ENCODE measurements around the gene MAGEA6.
"Not testable (repeated sequence)": the region's sequence is repeated elsewhere in the genome, so short reads cannot be mapped to it uniquely, and the experiment has no call there.

DNA sequence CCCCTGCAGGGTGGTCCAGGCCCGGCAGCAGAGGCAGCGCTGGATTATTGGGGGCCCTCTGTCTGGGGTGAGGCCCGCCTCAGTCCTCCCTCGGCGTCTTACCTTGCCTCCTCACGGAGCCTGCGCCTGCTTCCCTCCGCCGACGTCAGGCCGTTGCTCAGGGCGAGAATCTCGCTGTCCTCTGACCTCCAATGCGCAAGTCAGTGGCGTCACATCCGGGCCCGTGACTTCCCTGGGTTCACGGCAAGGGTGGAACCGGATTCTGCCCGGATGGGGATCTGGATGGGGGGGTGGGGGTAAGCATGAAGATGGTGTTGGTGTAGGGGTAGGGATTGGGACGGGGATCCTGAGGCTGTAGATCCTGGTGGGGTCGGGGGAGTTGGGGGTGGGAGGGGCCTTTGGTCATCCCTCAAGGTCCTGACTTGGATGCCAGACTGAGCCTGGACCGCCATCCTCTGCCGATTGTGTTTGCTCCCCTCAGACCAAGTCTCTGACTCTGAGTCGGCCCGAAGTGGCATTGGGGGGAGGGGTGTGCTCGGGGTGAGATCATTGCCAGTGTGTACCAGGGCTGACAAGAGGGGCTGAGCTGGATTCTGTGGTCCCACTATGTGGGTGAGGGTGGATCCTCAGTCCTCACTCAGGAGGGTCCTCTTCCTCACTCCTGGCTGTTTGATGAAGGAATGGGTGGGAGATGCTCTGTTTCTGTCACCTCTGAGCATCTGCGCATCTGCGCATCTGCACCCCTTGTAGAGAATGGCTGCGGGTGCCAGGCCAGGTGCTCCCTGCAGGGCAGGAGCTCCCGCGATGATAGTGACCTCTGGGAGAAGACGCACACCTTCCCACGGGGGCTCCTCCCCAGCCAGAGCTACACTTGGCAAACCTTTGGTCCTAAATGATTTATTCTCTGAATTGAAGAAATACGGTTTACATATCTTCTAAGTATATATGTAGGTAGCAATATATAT lies 15.5 kb downstream of the MAGEA6 start, which contains the start of gene MAGEA2:
- TF ChIP-seq HDAC2 (IDR thresholded peaks at IDR 0.05); SRF (CRISPR knock-in tag; IDR thresholded peaks at IDR 0.05); ZNF232 (CRISPR knock-in tag; IDR thresholded peaks at IDR 0.05); NFIC (IDR thresholded peaks at IDR 0.05); PTRF (tag; IDR thresholded peaks at IDR 0.05); EP300 (IDR thresholded peaks at IDR 0.05; ENCODE audit: low read length); SMAD1 (IDR thresholded peaks at IDR 0.05; ENCODE audit: low read depth, low read length, partially characterized antibody); ESRRB (CRISPR knock-in tag; IDR thresholded peaks at IDR 0.05; ENCODE audit: borderline replicate concordance): not testable (repeated sequence)
- TF ChIP-seq, protein P1, sequence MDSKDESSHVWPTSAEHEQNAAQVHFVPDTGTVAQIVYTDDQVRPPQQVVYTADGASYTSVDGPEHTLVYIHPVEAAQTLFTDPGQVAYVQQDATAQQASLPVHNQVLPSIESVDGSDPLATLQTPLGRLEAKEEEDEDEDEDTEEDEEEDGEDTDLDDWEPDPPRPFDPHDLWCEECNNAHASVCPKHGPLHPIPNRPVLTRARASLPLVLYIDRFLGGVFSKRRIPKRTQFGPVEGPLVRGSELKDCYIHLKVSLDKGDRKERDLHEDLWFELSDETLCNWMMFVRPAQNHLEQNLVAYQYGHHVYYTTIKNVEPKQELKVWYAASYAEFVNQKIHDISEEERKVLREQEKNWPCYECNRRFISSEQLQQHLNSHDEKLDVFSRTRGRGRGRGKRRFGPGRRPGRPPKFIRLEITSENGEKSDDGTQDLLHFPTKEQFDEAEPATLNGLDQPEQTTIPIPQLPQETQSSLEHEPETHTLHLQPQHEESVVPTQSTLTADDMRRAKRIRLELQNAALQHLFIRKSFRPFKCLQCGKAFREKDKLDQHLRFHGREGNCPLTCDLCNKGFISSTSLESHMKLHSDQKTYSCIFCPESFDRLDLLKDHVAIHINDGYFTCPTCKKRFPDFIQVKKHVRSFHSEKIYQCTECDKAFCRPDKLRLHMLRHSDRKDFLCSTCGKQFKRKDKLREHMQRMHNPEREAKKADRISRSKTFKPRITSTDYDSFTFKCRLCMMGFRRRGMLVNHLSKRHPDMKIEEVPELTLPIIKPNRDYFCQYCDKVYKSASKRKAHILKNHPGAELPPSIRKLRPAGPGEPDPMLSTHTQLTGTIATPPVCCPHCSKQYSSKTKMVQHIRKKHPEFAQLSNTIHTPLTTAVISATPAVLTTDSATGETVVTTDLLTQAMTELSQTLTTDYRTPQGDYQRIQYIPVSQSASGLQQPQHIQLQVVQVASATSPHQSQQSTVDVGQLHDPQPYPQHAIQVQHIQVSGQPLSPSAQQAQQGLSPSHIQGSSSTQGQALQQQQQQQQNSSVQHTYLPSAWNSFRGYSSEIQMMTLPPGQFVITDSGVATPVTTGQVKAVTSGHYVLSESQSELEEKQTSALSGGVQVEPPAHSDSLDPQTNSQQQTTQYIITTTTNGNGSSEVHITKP (IDR thresholded peaks at IDR 0.05; ENCODE audit: partially characterized antibody): not testable (repeated sequence)
- TF ChIP-seq, protein P2, sequence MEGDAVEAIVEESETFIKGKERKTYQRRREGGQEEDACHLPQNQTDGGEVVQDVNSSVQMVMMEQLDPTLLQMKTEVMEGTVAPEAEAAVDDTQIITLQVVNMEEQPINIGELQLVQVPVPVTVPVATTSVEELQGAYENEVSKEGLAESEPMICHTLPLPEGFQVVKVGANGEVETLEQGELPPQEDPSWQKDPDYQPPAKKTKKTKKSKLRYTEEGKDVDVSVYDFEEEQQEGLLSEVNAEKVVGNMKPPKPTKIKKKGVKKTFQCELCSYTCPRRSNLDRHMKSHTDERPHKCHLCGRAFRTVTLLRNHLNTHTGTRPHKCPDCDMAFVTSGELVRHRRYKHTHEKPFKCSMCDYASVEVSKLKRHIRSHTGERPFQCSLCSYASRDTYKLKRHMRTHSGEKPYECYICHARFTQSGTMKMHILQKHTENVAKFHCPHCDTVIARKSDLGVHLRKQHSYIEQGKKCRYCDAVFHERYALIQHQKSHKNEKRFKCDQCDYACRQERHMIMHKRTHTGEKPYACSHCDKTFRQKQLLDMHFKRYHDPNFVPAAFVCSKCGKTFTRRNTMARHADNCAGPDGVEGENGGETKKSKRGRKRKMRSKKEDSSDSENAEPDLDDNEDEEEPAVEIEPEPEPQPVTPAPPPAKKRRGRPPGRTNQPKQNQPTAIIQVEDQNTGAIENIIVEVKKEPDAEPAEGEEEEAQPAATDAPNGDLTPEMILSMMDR (IDR thresholded peaks at IDR 0.05 in 2 of 3, conservative IDR thresholded peaks at IDR 0.05 in 1 of 3; ENCODE audit: insufficient read depth in 2 of 3, low read depth in 1 of 3, low read length in 3 of 3): not testable (repeated sequence)
- TF ChIP-seq, protein P3, sequence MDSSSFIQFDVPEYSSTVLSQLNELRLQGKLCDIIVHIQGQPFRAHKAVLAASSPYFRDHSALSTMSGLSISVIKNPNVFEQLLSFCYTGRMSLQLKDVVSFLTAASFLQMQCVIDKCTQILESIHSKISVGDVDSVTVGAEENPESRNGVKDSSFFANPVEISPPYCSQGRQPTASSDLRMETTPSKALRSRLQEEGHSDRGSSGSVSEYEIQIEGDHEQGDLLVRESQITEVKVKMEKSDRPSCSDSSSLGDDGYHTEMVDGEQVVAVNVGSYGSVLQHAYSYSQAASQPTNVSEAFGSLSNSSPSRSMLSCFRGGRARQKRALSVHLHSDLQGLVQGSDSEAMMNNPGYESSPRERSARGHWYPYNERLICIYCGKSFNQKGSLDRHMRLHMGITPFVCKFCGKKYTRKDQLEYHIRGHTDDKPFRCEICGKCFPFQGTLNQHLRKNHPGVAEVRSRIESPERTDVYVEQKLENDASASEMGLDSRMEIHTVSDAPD (CRISPR knock-in tag; IDR thresholded peaks at IDR 0.05): not testable (repeated sequence)
- TF ChIP-seq, protein P4, sequence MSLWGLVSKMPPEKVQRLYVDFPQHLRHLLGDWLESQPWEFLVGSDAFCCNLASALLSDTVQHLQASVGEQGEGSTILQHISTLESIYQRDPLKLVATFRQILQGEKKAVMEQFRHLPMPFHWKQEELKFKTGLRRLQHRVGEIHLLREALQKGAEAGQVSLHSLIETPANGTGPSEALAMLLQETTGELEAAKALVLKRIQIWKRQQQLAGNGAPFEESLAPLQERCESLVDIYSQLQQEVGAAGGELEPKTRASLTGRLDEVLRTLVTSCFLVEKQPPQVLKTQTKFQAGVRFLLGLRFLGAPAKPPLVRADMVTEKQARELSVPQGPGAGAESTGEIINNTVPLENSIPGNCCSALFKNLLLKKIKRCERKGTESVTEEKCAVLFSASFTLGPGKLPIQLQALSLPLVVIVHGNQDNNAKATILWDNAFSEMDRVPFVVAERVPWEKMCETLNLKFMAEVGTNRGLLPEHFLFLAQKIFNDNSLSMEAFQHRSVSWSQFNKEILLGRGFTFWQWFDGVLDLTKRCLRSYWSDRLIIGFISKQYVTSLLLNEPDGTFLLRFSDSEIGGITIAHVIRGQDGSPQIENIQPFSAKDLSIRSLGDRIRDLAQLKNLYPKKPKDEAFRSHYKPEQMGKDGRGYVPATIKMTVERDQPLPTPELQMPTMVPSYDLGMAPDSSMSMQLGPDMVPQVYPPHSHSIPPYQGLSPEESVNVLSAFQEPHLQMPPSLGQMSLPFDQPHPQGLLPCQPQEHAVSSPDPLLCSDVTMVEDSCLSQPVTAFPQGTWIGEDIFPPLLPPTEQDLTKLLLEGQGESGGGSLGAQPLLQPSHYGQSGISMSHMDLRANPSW (CRISPR knock-in tag; IDR thresholded peaks at IDR 0.05): not testable (repeated sequence)
- TF ChIP-seq, protein P5, sequence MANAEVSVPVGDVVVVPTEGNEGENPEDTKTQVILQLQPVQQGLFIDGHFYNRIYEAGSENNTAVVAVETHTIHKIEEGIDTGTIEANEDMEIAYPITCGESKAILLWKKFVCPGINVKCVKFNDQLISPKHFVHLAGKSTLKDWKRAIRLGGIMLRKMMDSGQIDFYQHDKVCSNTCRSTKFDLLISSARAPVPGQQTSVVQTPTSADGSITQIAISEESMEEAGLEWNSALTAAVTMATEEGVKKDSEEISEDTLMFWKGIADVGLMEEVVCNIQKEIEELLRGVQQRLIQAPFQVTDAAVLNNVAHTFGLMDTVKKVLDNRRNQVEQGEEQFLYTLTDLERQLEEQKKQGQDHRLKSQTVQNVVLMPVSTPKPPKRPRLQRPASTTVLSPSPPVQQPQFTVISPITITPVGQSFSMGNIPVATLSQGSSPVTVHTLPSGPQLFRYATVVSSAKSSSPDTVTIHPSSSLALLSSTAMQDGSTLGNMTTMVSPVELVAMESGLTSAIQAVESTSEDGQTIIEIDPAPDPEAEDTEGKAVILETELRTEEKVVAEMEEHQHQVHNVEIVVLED (CRISPR knock-in tag; IDR thresholded peaks at IDR 0.05): not testable (repeated sequence)

Measured in K562 (cell line).